Fibroblast of villous mesenchyme (primary cell): ENCODE results near the gene LDLRAD2. TPM values are rescaled to one million over a fixed set of nuclear protein-coding genes. Genes with fewer than 3 reads are reported as not detected.

Experiments
- DNase-seq: peaks from one replicate; pipeline ENCODE4 v3.0.0-alpha.2; 2010; ENCODE audit warnings: low read depth
- H3K4me3 ChIP-seq: 2 replicates; pipeline ENCODE4 v1.5.1; 2011; ENCODE audit warnings: low read depth, mild to moderate bottlenecking, low read length
- CTCF ChIP-seq: IDR thresholded peaks from 2 replicates; pipeline ENCODE4 v1.5.1; 2012; ENCODE audit warnings: low read depth, mild to moderate bottlenecking, low read length; ENCODE audit not compliant: insufficient read depth
- total RNA-seq: library from RNA; depleted of rRNA; stranded (reverse); fragments of >200 nt; gene quantifications from 2 replicates; pipeline ENCODE4 v1.2.3, GENCODE V29; 2012

LDLRAD2 gene
- total RNA-seq, 1 donor: not detected

DNA sequence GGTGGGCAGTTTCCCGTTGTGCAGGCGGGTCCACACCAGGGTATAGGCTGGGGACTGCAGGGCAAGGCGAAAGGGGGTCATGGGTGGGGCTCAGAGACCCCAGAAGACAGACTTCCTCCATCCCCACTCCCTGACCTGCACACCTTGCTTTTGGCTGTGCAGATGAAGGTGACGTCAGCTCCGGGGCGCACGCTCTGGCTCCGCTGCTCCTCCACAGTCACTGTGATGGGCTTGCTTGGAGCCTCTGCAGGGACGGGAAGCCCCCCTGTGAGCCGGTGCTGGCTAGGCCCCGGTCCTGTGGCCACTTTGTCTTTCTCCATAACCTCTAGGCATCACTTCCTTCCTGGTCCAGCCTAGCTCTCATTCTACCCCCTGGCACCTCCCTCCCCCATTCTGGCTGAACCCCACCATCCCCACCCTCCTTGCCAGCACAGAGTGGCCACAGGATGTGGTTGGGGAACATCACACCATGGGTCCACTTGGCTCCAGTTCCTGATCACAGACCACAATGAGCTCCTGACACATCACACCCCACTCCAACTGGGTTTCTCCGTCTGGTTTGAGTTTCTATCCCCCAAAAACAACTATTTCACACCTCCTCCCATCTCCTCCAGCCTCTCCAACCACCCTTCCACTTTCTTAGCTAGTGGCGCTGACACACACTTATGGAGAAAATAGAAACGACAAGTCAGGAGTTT lies 45.2 kb downstream of the LDLRAD2 start:
- no peak for TF ChIP-seq CTCF
- no peak overlapping the region for H3K4me3 ChIP-seq
- no peak for DNase-seq

DNA sequence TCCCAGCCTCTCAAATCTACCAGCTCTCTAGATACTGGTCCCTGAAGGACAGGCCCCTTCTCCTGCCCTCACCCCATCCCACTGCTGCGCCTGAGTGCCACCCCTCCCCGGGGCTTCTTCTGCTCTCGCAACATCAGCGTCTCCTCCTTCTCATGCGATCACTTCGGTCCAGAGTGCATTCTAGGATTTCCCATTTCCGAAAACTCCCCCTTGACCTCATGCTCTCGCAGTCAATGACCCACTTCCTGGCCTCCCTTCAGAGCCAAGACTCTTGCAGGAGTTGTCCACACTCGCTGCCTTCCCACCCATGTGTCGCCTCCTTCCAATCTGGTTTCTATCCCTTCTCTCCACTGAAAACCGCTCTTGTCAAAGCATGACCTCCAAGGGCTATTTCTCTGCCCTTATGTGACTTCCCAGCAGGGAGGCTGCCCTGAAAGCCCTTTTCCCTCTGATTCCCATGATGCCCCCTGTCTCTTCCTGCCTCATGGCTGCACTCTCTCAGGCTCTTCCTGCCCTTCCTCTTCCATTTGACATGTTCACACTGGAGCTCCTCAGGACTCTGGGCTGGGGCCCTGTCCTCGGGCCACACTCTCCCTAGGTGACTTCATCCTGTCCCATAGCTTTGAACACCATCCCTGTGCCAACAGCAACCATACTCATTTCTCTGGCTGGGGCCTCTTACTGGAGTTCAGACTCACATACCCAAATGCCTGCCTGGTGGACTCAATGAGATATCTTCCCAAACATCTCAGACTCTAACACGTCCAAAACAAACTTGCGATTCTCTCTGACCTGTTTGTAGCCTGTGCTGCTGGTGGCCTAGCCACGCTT lies 46.0 kb downstream of the LDLRAD2 start:
- no peak overlapping the region for H3K4me3 ChIP-seq
- DNase-seq: no peak
- no peak for TF ChIP-seq CTCF

- no peak for TF ChIP-seq CTCF
- no peak overlapping the region for H3K4me3 ChIP-seq
- DNase-seq: no peak
Observed at GRCh38 chr1:21859669-21860179, 47.7 kb downstream of the LDLRAD2 start.

DNA sequence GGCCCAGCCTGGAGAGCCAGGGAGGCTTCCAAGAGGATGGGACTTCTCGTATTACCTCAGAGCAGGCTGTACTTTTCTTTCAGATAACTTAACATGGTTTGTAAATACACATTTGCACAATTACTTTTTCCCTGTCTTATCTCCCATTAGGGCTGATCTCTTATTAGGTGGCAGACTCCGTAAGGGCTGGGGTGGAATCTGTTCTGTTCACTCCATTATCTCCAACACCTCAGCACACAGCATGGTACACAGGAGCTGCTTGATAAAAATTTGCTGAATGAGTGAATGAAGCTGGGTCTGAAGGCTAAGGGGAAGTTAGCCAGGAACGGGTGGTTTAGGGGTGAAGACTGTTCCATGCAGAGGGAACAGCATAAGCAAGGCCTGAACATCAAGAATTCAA lies 48.9 kb downstream of the LDLRAD2 start:
- no peak for DNase-seq

GRCh38 chr1:21861602-21862429 lies 49.8 kb downstream of the LDLRAD2 start:
- peak; percentile 46 for DNase-seq

More for the DNA sequence above, 48.9 kb downstream of the LDLRAD2 start:
- no peak for TF ChIP-seq CTCF
- no peak overlapping the region for H3K4me3 ChIP-seq

More at GRCh38 chr1:21861602-21862429, 49.8 kb downstream of the LDLRAD2 start:
- TF ChIP-seq CTCF: no peak
- no peak overlapping the region for H3K4me3 ChIP-seq
